Kidney (tissue), 14 donors: ENCODE results near the gene PHYHIPL. TPM values are rescaled to one million over a fixed set of nuclear protein-coding genes. Genes with fewer than 3 reads are reported as not detected.
A peak's percentile ranks its signal among the peaks of the same experiment; 100 is the strongest.

Source experiments
- DNase-seq, 5 donors: peaks; one replicate each; pipeline ENCODE4 v3.0.0-alpha.2; 2013 to 2020
- FAIRE-seq: peaks from 2 replicates; lab custom pipeline; 2012; peaks lifted over from hg19 to GRCh38; lab: Jason Lieb, UNC
- H3K27ac ChIP-seq, 2 donors: one replicate each; pipeline ENCODE4 v1.7.0; 2013; ENCODE audit warnings: low read depth in 2 of 2, low read length in 2 of 2, inconsistent platforms in 1 of 2
- H3K27me3 ChIP-seq: one replicate; pipeline ENCODE4 v1.7.1; 2013; ENCODE audit warnings: low read length, inconsistent platforms; ENCODE audit not compliant: control insufficient read depth, insufficient read depth
- H3K36me3 ChIP-seq, 3 donors: one replicate each; pipeline versions ENCODE4 v1.7.0 to v1.7.1; 2013; ENCODE audit warnings: low read length in 3 of 3, control low read depth in 1 of 3, inconsistent platforms in 1 of 3; ENCODE audit not compliant: insufficient read depth in 3 of 3, control insufficient read depth in 2 of 3
- H3K4me1 ChIP-seq, 3 donors: one replicate each; pipeline versions ENCODE4 v1.7.0 to v1.7.1; 2013; ENCODE audit warnings: low read length in 3 of 3, inconsistent platforms in 1 of 3, low read depth in 1 of 3; ENCODE audit not compliant: control insufficient read depth in 2 of 3, insufficient read depth in 2 of 3
- H3K4me3 ChIP-seq, 3 donors: one replicate each; pipeline versions ENCODE4 v1.7.0 to v1.8.1; 2013; ENCODE audit warnings: low read length in 3 of 3, control low read depth in 1 of 3, inconsistent platforms in 1 of 3
- H3K9ac ChIP-seq, 3 donors: one replicate each; pipeline versions ENCODE4 v1.7.0 to v1.7.1; 2013; ENCODE audit warnings: low read length in 3 of 3, control low read depth in 1 of 3, inconsistent platforms in 1 of 3
- H3K9me3 ChIP-seq, 3 donors: one replicate each; pipeline versions ENCODE4 v1.7.0 to v1.7.1; 2013; ENCODE audit warnings: low read length in 3 of 3, control low read depth in 1 of 3, inconsistent platforms in 1 of 3; ENCODE audit not compliant: control insufficient read depth in 2 of 3, insufficient read depth in 1 of 3
- CTCF ChIP-seq: IDR thresholded peaks from 3 replicates; pipeline ENCODE4 v1.5.1; 2012; ENCODE audit warnings: mild to moderate bottlenecking, moderate library complexity, borderline replicate concordance; ENCODE audit not compliant: insufficient read depth; ENCODE audit errors: extremely low read depth
- intact Hi-C: fragments of 100-400 bp; cut with DNase I; formaldehyde crosslinking; loops from one replicate; pipeline ENCODE4 v1.11.1; 2022
- polyA plus RNA-seq: library from polyadenylated mRNA; stranded (reverse); fragments of 350-450 nt; fragmentation: Illumina TruSeq; extraction: RNeasy Lipid Tissue Mini Kit (QIAGEN cat#74804); gene quantifications from one replicate; pipeline ENCODE4 v1.2.3, GENCODE V29; 2014; ENCODE audit warnings: low read depth, low replicate concordance; ENCODE audit not compliant: insufficient read depth
- total RNA-seq: library from RNA; stranded (reverse); fragmentation: NEBNext Ultra II Directional; extraction: Animal tissue kit (Norgen Biotek cat#: 25700); gene quantifications from one replicate; pipeline ENCODE4 v1.2.1, GENCODE V29; 2021
- donor health status: control.
- donor health status: control.
- donor health status: control.
- donor health status: control.
- donor health status: control.
- donor health status: DM: yes; HTN: yes; CAD: no.
- donor health status: Normal renal cell carcinoma (clear cell type).

The PHYHIPL gene
- total and polyA plus RNA-seq, 2 donors from 2014 or later: 12.0 to 19.2 TPM

DNA sequence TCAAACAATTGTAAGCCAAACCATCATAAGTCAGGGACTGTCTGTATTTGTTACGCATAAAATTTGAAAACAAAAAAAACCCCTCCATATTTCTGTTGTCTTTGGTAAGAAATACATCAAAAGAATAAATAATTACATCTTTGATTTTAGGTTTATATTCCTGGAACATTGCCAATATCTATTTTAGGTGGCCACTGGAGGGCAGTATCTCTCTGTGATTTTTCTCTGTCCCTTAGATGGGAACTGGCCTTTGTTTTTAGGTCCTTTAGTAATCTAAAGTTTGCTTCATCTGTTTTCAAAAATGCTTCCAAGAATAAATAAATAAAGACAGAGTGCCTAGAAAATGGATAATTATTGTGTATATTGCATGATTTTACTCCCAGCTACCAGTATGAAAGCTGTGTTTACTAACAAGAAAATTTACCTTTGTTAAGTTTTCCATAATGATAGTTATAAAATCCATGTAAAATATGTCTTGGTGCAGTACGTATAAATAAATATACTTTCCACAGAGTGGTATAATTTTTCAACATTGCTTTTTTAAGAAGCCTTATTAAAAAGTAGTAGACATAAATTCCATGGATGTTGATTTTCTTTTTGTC, 64.2 kb downstream of the PHYHIPL start:
- TF ChIP-seq CTCF: peak; percentile 53
- H3K4me3 ChIP-seq: no peak overlapping the region
- peak; percentile 97 for FAIRE-seq
- H3K27ac ChIP-seq: no peak overlapping the region
- no peaks in the 10 kb centered on the region for H3K9me3 ChIP-seq
- H3K4me1 ChIP-seq: no peaks in the 10 kb centered on the region
- intact Hi-C loops: no loop called here
- DNase-seq: peak in 3 of 5 donors; percentile 13 to 58 (median 49)
- H3K36me3 ChIP-seq: peaks cover 0 to 3% (median 2%) of the 10 kb centered on the region in 3 donors
- H3K9ac ChIP-seq: no peak overlapping the region
- H3K27me3 ChIP-seq: no peaks in the 10 kb centered on the region

DNA sequence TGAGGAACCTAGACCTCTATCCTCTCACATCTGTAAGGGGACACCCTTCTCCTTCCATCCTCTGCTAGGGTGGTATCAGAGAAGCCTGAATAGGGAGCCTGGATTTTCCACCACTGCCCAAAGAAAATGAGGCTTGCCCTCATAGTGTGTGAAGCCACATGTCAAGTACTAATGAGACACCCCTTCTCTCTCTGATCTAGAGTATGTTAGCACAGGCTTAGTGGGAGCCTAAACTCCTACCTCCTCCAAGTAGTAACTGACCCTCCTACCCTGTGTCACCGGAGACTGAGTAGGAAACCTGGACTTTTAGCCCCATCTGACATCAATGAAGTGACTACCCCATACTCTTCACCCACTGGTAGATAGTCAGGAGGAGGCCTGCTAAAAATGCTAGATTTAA, 65.6 kb downstream of the PHYHIPL start:
- DNase-seq: no peak
- no peak overlapping the region for H3K4me3 ChIP-seq
- H3K9me3 ChIP-seq: no peaks in the 10 kb centered on the region
- H3K4me1 ChIP-seq: no peaks in the 10 kb centered on the region
- intact Hi-C loops: no loop called here
- no peak for FAIRE-seq
- TF ChIP-seq CTCF: no peak
- peaks cover 0 to 4% (median 2%) of the 10 kb centered on the region in 3 donors for H3K36me3 ChIP-seq
- no peak overlapping the region for H3K9ac ChIP-seq
- no peak overlapping the region for H3K27ac ChIP-seq
- H3K27me3 ChIP-seq: no peaks in the 10 kb centered on the region

DNA sequence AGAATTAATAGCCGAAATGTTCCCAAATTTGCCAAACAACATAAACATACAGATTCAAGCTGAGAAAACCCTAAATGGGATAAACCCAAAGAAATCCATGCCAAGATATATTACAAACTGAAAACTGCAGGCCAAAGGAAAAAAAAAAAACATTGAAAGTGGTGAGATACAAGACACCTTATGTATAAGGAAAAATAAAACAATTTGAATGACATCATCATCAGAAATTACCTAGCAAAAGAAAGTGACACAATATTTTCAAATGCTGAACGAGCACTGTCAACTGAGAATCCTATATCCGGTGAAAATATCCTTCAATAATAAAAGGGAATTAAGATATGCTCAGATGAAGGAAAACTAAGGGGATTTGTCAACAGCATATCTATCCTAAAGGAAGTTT, 66.5 kb downstream of the PHYHIPL start:
- H3K4me1 ChIP-seq: no peaks in the 10 kb centered on the region
- no peak for DNase-seq

More for the DNA sequence above, 66.5 kb downstream of the PHYHIPL start:
- H3K4me3 ChIP-seq: no peak overlapping the region
- no peak for FAIRE-seq
- H3K9ac ChIP-seq: no peak overlapping the region
- no peak overlapping the region for H3K27ac ChIP-seq
- H3K27me3 ChIP-seq: no peaks in the 10 kb centered on the region
- TF ChIP-seq CTCF: no peak
- intact Hi-C loops: no loop called here
- H3K36me3 ChIP-seq: peaks cover 0 to 4% (median 2%) of the 10 kb centered on the region in 3 donors
- H3K9me3 ChIP-seq: no peaks in the 10 kb centered on the region
